A549 (cell line): ENCODE results near the gene UBE2E3.

Experiments
- MAFK ChIP-seq: fragments of 450-650 bp; IDR thresholded peaks from 2 replicates; pipeline ENCODE4 v1.6.1; 2014; ENCODE audit not compliant: partially characterized antibody
- RFX5 ChIP-seq: fragments of 450-650 bp; IDR thresholded peaks from 2 replicates; pipeline ENCODE4 v1.7.1; 2014; ENCODE audit warnings: antibody characterized with exemption, mild to moderate bottlenecking, moderate library complexity
- TF ChIP-seq, protein P1 (sequence below): fragments of >200 bp; sonication (Bioruptor Twin); formaldehyde crosslinking; IDR thresholded peaks from 3 replicates; pipeline ENCODE4 v1.5.1; 2016
- TF ChIP-seq, protein P2 (sequence below): IDR thresholded peaks from 2 replicates; pipeline ENCODE4 v1.6.1; 2012; ENCODE audit warnings: low read depth, borderline replicate concordance

DNA sequence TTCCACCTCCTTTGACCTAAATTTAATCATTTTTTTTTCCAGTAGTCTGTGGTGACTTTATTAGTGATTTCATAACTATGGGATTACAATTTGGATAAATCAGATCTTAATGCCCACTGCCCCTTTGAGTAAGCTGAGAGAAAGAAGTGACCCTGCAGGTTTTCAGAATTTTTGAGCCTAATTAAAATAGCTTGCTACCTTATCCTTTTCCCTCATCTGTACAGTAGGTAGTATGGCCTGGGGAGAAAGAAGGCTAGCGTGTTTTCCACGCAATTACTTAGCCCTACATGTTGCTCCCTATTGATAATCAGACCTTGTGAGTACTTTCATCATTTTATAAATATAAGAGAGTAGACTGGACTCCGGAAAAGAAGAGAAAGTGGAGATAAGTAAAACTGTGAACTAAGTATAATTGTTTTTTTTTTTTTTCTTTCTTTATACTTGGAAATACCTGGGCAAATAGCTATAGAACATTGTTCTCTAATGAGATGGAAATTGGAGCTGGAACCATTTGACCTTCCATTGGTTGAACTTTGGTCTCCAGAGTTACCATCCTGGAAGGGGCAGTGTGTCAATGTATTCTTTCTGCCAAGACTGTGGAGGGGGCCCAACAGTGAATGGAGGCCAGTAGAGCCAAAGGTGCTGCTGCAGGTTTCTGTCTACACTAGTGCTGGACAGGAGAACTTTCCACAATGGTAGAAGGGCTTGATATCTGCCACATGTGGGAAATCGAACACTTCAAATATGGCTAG is 26.9 kb downstream of the UBE2E3 start:
- TF ChIP-seq MAFK (no peak), RFX5 (no peak)
- TF ChIP-seq, protein P1, sequence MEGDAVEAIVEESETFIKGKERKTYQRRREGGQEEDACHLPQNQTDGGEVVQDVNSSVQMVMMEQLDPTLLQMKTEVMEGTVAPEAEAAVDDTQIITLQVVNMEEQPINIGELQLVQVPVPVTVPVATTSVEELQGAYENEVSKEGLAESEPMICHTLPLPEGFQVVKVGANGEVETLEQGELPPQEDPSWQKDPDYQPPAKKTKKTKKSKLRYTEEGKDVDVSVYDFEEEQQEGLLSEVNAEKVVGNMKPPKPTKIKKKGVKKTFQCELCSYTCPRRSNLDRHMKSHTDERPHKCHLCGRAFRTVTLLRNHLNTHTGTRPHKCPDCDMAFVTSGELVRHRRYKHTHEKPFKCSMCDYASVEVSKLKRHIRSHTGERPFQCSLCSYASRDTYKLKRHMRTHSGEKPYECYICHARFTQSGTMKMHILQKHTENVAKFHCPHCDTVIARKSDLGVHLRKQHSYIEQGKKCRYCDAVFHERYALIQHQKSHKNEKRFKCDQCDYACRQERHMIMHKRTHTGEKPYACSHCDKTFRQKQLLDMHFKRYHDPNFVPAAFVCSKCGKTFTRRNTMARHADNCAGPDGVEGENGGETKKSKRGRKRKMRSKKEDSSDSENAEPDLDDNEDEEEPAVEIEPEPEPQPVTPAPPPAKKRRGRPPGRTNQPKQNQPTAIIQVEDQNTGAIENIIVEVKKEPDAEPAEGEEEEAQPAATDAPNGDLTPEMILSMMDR: no peak
- TF ChIP-seq, protein P2, sequence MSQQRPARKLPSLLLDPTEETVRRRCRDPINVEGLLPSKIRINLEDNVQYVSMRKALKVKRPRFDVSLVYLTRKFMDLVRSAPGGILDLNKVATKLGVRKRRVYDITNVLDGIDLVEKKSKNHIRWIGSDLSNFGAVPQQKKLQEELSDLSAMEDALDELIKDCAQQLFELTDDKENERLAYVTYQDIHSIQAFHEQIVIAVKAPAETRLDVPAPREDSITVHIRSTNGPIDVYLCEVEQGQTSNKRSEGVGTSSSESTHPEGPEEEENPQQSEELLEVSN: no peak
